Measurements from ENCODE around the gene BRD8.

BRD8 gene

DNA sequence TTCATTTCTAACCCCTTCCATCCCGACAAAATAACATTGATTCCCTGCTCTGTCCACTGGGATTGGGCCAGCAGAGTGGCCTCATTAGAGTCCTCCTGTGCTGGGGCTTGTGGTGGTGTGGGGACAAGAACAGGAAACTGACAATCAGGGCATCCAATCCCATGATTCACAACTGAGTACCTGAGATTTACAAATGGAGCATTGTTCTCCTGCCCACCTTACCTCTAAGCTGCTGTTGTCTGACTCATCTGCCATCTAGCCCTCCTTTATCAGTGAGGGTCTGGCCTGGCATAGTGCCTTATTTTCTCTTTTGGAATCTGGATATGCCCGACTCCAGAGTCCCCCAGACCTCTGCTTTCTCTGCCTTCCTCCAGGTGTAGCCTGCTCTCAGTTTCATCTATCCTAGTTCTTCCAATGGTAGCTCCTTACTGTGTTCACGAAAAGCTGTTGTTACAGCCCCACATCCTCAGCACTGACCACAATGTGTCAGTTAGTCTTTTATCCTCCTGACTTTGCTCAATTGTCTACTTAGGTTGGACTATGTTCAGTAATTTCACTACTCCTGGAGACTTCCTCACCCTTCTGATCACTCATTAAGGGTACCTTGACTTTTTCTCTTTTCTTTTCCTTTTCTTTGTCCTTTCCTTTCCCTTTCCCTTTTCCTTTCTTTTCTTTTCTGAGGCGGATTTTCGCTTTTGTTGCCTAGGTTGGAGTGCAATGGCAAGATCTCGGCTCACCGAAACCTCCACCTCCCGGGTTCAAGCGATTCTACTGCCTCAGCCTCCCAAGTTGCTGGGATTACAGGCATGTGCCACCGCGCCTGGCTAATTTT is 81.2 kb downstream of the BRD8 start:
- DNase-seq: no peak

GRCh38 chr5:138096363-138096762 is 82.1 kb downstream of the BRD8 start:
- DNase-seq: no peak

- DNase-seq: no peak
Observed at GRCh38 chr5:138095100-138095907, 83.1 kb downstream of the BRD8 start.

- DNase-seq: no peak
Observed at GRCh38 chr5:138093036-138093435, 85.4 kb downstream of the BRD8 start.

DNA sequence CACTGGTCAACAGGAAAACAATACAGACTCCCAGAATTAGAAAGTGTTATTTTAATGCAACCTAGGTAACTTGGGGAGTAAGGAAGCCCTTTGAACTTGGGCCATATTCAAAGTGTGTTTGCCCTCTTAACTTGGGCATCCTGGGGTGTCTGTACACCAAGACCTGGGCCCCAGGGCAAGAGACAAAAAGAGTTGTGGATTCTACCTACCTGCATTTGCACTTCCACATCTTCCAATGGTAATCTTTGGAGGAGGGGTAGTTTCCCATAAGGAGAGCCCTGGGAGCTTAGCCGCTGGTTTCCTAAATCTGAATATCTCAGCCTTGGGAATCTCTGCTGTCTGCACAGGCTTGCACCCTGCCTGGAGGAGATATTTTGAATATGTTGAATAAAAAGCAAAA is 86.1 kb downstream of the BRD8 start:
- DNase-seq: no peak

GRCh38 chr5:138091685-138092084 is 86.7 kb downstream of the BRD8 start:
- no peak for DNase-seq
